ENCODE results near the gene TMTC1. TPM values are rescaled to one million over a fixed set of nuclear protein-coding genes. Genes with fewer than 3 reads are reported as not detected.

Gene TMTC1
- total RNA-seq, 1 donor from 2014 or later = 1.4 TPM

GRCh38 chr12:29499235-29499634 is 284.5 kb downstream of the TMTC1 start:
- H3K27ac Mint-ChIP-seq (ENCODE audit: unreplicated experiment) = no peak overlapping the region

DNA sequence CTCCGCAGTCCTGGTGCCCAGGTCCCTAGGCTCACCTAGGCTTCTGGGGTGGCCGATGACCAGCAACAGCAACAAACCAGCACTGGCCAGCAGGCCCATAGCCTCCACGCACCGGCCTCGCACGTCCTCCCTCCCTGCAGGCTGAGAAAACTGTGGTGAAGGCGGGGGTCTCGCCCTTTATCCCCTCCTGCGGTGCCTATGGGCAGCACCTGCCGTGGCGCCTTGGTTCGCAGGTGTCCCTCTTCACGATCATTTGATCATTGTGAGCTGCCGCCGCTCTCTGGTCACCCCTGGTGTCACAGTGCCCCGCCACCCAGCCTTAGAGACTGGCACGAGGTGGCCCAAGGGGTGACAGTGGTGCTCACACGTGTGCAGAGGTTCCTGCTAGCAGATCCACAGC is 286.2 kb downstream of the TMTC1 start, which contains the start of gene OVCH1:
TSS of gene OVCH1 (minus strand) at position 99 of the 400 bp plus-strand sequence. CDS start at position 99, 0 bp downstream.
- Mint-ChIP-seq H3K9me3 (ENCODE audit: unreplicated experiment) (no peaks in the 10 kb centered on the region), H3K36me3 (ENCODE audit: unreplicated experiment) (no peaks in the 10 kb centered on the region), H3K27me3 (ENCODE audit: unreplicated experiment) (peaks cover 2% of the 10 kb centered on the region), H3K4me1 (ENCODE audit: low read depth, unreplicated experiment) (no peaks in the 10 kb centered on the region), H3K27ac (ENCODE audit: unreplicated experiment) (no peak within 1 kb of the TSS), H3K4me3 (ENCODE audit: unreplicated experiment) (no peak within 1 kb of the TSS)
- TF ChIP-seq CTCF (IDR thresholded peaks at IDR 0.05; ENCODE audit: partially characterized antibody, unreplicated experiment) = no peak
- no peak for DNase-seq

More at GRCh38 chr12:29499235-29499634, 284.5 kb downstream of the TMTC1 start:
- Mint-ChIP-seq H3K9me3 (ENCODE audit: unreplicated experiment) (no peaks in the 10 kb centered on the region), H3K27me3 (ENCODE audit: unreplicated experiment) (peaks cover 2% of the 10 kb centered on the region), H3K4me3 (ENCODE audit: unreplicated experiment) (no peak overlapping the region), H3K36me3 (ENCODE audit: unreplicated experiment) (no peaks in the 10 kb centered on the region), H3K4me1 (ENCODE audit: low read depth, unreplicated experiment) (no peaks in the 10 kb centered on the region)
- no peak for TF ChIP-seq CTCF (IDR thresholded peaks at IDR 0.05; ENCODE audit: partially characterized antibody, unreplicated experiment)
- DNase-seq = no peak

DNA sequence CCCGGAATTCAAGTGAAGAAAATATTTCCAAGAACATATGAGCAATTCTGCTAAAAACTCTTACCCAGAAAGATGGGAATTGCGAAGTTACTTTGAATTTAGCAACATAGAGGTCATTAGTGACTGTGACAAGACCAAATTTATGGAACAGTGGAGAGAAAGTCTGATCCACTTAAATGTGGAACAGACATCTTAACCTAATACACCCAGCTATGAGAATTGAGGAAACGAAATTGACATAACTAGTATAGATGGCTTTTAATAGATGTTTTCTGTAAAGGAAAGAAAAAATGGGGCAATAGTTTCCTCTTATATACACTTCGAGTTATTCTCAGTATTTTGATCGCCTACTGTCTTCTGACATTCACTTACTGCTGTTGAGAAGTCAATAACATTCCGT is 290.9 kb downstream of the TMTC1 start:
- H3K4me3 Mint-ChIP-seq (ENCODE audit: unreplicated experiment) = no peak overlapping the region
- no peaks in the 10 kb centered on the region for H3K9me3 Mint-ChIP-seq (ENCODE audit: unreplicated experiment)
- no peak overlapping the region for H3K27ac Mint-ChIP-seq (ENCODE audit: unreplicated experiment)
- H3K4me1 Mint-ChIP-seq (ENCODE audit: low read depth, unreplicated experiment) = no peaks in the 10 kb centered on the region
- no peaks in the 10 kb centered on the region for H3K36me3 Mint-ChIP-seq (ENCODE audit: unreplicated experiment)
- no peak for TF ChIP-seq CTCF (IDR thresholded peaks at IDR 0.05; ENCODE audit: partially characterized antibody, unreplicated experiment)
- H3K27me3 Mint-ChIP-seq (ENCODE audit: unreplicated experiment) = no peaks in the 10 kb centered on the region
- no peak for DNase-seq

- no peak for TF ChIP-seq CTCF (IDR thresholded peaks at IDR 0.05; ENCODE audit: partially characterized antibody, unreplicated experiment)
- Mint-ChIP-seq H3K36me3 (ENCODE audit: unreplicated experiment) (no peaks in the 10 kb centered on the region), H3K27ac (ENCODE audit: unreplicated experiment) (no peak overlapping the region)
Observed at GRCh38 chr12:29486972-29487371, 296.8 kb downstream of the TMTC1 start.

DNA sequence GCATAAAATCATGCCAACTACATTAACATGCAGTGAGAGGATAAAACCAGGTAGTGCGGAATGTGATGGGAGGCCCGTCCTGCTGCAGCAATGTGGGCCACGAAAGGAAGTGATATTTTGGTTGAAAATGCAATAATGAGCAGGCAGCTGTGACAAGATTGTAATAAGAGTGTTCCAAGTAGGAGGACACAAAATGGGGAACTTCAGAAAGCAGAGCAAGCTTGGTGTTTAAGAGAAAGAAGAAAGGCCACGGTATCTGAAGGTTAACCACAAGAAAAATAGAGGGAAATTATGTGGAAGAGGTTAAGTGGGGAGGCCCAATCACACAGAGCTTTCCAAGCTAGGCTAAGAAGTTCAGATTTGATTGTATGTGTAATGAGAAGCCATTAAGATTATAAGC is 320.5 kb downstream of the TMTC1 start:
- no peak for DNase-seq

More at GRCh38 chr12:29486972-29487371, 296.8 kb downstream of the TMTC1 start:
- DNase-seq = no peak
- Mint-ChIP-seq H3K27me3 (ENCODE audit: unreplicated experiment) (no peaks in the 10 kb centered on the region), H3K4me3 (ENCODE audit: unreplicated experiment) (no peak overlapping the region), H3K9me3 (ENCODE audit: unreplicated experiment) (no peaks in the 10 kb centered on the region), H3K4me1 (ENCODE audit: low read depth, unreplicated experiment) (no peaks in the 10 kb centered on the region)

More for the DNA sequence above, 320.5 kb downstream of the TMTC1 start:
- H3K4me1 Mint-ChIP-seq (ENCODE audit: low read depth, unreplicated experiment) = no peaks in the 10 kb centered on the region
- no peak overlapping the region for H3K4me3 Mint-ChIP-seq (ENCODE audit: unreplicated experiment)
- no peaks in the 10 kb centered on the region for H3K27me3 Mint-ChIP-seq (ENCODE audit: unreplicated experiment)
- TF ChIP-seq CTCF (IDR thresholded peaks at IDR 0.05; ENCODE audit: partially characterized antibody, unreplicated experiment) = no peak
- no peak overlapping the region for H3K27ac Mint-ChIP-seq (ENCODE audit: unreplicated experiment)
- no peaks in the 10 kb centered on the region for H3K36me3 Mint-ChIP-seq (ENCODE audit: unreplicated experiment)
- no peaks in the 10 kb centered on the region for H3K9me3 Mint-ChIP-seq (ENCODE audit: unreplicated experiment)

Data from glutamatergic neuron (in vitro differentiated cells).